Mammary epithelial cell (primary cell): ENCODE measurements around the gene GARIN5A.

Source experiments
- CTCF ChIP-seq, 2 donors: IDR thresholded peaks in 1 of 2; conservative IDR thresholded peaks in 1 of 2; 2 replicates each; pipeline ENCODE4 v1.5.1; 2011 to 2012; ENCODE audit warnings: inconsistent platforms in 2 of 2, low read length in 2 of 2, mild to moderate bottlenecking in 2 of 2, control low read depth in 1 of 2, low read depth in 1 of 2; ENCODE audit not compliant: insufficient read depth in 1 of 2; ENCODE audit errors: extremely low read depth in 1 of 2
- EZH2 ChIP-seq: IDR thresholded peaks from 2 replicates; pipeline ENCODE4 v1.6.1; 2012; ENCODE audit warnings: low read length, inconsistent platforms, borderline replicate concordance

- no peak for TF ChIP-seq EZH2
- TF ChIP-seq CTCF (conservative IDR thresholded peaks at IDR 0.05 in 1 of 2, IDR thresholded peaks at IDR 0.05 in 1 of 2; ENCODE audit: extremely low read depth in 1 of 2, insufficient read depth in 1 of 2, low read depth in 1 of 2, low read length in 2 of 2), result no peak
These were observed 36.5 kb upstream of the GARIN5A start for GRCh38 chr19:50512999-50513745.
